IPS-11a (cell line): ENCODE measurements around the gene HERC2.

Source experiments
- H3K4me3 ChIP-seq: one replicate; pipeline ENCODE4 v1.5.1; 2013; ENCODE audit warnings: low read depth, low read length, control low read depth

HERC2 gene

GRCh38 chr15:28098360-28098765 lies 223.6 kb downstream of the HERC2 start:
- H3K4me3 ChIP-seq, result no peak overlapping the region

GRCh38 chr15:28097656-28098359 lies 224.2 kb downstream of the HERC2 start:
- H3K4me3 ChIP-seq, result no peak overlapping the region

DNA sequence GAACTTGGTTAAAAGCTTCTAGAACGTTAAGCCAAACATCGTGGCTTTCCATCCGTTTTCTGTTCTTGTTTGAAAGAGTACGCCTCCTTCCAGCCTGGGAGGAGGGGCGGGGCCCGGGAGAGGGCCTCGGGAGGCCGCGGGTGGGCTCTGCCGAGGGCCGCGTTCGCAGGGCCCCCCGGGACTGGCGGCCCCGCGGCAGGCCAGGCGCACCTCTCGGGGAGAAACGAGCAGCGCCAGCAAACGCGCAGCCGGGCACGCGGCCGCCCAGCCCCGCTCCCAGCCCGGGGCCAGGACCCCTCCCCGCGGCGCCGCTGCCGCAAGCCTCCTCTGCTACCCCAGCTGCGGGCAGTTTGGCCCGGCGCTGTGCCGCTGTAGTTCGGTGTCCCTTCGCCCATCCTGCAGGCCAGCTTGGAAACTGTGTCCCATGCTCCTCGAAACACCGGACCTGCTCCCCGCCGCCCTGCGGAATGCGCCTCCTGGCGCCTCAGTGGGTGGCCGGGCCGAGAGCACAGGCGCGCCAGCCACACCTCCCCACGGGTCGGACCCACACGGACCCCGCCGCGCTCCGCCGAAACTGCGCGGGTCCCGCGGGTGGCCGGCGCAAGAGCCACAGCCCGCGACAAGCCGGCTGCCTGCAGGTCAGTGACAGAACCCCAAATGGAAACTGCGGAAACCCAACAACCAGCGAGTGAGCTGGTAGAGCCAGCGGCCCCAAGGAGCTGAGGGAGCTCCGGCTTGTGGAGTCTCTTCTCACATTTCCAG lies 225.1 kb downstream of the HERC2 start:
- peak overlapping the region; percentile 47 for H3K4me3 ChIP-seq

DNA sequence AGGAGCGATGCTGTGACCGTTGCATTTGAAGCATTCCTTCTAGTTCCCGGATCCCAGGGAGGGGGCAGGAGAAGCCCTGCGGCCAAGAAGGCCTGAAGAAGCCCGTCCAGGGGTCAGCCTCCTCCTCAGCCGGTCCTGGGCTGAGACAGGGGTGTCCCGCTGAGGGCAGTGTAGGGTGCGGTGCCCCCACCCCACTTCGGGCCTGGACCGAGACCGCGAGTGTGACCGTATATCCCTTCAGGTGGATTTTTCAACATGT lies 225.6 kb downstream of the HERC2 start:
- peak overlapping the region; percentile 47 for H3K4me3 ChIP-seq

DNA sequence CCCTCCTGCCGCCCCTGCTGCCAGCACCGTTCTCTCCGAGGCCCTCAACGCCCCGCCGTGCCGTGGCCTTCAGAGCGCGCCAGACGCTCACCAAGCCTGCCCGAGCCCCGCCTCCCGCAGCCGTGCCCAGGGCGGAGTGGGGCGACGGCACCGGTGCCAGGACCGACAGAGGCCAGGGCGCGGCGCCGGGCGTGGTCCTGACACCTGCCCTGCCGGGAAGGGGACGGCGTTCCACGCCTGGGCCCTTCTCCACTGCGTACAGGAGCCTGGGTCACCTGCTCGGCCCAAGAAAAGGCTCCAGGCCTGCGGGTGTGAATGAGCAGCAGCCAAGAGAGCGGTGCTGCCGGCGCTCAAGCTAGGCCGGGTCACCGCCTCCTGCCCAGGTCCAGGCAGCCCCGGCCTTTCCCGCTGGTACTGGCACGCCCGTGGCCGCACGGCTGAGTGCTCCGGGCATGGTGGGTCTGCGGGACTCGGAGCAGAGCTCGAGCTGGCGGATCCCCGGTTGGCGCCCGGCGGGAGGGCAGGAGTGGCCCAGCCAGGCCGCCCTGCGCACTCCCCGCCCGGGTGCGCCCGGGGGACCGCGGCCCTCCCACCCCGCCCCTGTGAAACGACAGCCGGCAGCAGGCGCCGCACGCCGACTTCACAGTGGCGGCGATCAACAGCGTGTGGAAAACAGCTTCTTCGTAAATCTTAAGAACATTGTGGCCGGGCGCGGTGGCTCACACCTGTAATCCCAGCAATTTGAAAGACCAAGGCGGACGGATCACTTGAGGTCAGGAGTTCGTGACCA lies 227.1 kb downstream of the HERC2 start:
- peak overlapping the region; percentile 37 for H3K4me3 ChIP-seq

DNA sequence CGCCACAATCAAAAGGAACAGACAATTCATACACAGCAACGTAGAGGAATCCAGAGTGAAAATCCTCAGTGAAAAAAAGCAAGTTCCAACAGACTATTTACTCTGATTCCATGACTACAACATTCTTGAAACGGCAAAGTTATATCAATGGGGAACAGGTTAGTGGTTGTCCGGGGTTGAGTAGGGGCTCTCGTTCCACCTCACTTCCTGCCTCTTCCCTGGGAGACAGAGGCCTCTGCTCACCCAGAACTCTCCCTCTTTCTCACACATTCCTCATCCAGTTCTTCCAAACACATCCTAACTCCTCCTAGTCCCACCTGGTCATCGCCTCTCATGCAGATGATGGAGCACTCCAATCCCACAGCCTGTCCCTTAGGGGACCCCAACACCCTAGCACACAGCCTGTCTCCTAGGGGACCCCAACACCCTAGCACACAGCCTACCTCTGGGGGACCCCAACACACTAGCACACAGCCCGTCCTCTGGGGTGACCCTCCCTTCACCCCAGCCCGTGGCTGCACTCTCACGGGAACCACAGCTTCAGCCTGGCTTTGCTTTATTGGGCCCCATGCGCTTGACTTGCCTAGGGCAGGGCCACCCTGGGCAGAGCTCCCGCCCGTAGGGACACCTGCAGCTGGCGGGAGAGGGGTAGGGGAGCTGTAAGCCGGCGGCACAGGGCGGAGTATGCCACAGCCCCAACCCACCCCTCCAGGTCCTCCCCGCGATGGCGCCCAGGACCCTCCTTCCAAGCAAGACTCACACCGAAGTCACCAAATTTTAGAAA lies 228.0 kb downstream of the HERC2 start:
- H3K4me3 ChIP-seq, result no peak overlapping the region

DNA sequence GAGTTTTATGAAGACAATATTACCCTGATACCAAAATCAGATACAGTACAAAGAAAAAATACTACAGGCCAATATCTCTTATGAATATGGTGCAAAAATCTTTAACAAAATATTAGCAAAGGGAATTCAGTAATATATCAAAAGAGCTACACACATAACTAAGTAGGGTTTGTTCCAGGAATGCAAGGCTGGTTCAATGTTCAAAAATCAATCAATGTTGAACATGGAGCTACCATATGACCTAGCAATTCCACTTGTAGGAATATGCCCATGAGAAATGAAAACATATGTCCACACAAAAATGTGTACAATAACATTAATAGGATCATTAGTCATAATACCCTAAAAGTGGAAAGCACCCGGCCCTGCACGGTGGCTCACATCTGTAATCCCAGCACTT lies 230.7 kb downstream of the HERC2 start:
- H3K4me3 ChIP-seq, result no peak overlapping the region

DNA sequence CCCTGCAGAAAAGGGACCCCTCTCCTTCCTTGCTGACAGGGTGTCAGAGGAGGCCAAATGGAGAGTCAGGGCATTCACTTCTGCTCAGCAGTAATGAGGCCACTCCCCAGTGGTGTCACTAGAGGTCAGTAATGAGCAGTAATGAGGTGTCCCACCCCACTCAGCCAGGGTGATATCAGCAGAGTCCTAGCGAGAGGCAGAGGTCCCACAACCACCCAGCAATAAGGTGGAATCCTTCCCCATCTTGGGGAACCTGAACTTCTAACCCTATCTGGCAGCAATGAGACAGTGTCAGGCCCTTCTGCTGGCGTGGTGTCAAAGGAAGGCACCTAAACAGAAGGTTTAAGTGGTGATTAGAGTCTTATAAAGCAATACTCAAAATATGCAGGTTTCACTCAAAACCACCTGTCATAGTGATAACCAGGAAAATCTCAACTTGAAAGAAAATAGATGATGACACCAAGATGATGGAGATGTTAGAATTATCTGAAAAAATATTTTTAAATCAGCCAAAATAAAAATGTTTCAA lies 235.7 kb downstream of the HERC2 start:
- H3K4me3 ChIP-seq, result no peak overlapping the region

GRCh38 chr15:28085489-28086174 lies 236.3 kb downstream of the HERC2 start:
- no peak overlapping the region for H3K4me3 ChIP-seq

- no peak overlapping the region for H3K4me3 ChIP-seq
Measured at GRCh38 chr15:28084547-28084946, 237.4 kb downstream of the HERC2 start.

GRCh38 chr15:28082891-28083684 lies 238.9 kb downstream of the HERC2 start:
- no peak overlapping the region for H3K4me3 ChIP-seq

- H3K4me3 ChIP-seq, result no peak overlapping the region
Measured at GRCh38 chr15:28081594-28081993, 240.4 kb downstream of the HERC2 start.

DNA sequence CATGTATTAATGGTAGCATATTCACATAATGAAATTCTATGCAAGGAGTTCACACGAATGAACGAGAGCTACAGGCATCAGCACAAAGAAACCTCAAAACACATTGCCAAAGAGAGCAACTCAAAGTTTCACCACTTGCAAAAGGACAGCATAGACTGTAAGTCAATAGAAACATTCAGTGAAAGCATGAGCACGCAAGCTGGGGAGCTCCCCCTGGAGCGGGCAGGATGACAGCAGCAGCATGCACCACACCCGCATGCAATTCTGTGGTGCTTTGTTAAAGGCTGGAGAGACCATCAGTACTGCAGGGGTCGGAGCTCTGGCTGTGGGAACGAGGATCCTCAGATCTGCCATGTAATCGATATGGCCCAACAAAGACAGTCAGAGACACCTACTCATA lies 241.6 kb downstream of the HERC2 start:
- H3K4me3 ChIP-seq, result no peak overlapping the region

GRCh38 chr15:28079313-28079969 lies 242.5 kb downstream of the HERC2 start:
- H3K4me3 ChIP-seq, result no peak overlapping the region

DNA sequence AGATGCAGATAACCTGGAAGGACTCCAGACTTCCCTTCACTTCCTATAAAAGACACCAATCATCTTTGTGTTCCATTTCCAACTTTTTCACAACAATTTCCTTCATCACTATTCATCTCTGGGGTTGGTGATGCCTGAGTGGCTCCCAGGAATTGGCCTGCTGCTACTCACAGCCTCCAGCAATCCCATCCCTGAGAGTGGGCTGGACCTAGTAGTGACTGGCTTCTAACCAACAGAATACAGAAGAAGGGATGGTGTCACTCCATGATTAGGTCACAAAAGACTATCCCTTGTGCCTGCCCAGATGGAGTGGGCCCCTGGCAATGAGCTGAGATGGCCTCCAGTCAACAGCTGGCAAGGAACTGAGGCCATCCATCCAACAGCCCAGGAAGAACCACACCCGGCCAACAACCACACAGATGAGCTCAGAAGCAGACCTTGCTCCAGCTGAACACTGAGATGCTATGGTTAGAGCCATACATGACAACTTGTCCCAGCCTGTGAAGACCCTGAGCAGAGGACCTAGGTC lies 243.7 kb downstream of the HERC2 start:
- no peak overlapping the region for H3K4me3 ChIP-seq

- no peak overlapping the region for H3K4me3 ChIP-seq
Measured at GRCh38 chr15:28075573-28075972, 246.4 kb downstream of the HERC2 start.

GRCh38 chr15:28068930-28069329 lies 253.0 kb downstream of the HERC2 start:
- H3K4me3 ChIP-seq, result no peak overlapping the region

- H3K4me3 ChIP-seq, result no peak overlapping the region
Measured at GRCh38 chr15:28066231-28066630, 255.7 kb downstream of the HERC2 start.
